PC-3 (cell line): ENCODE results near the gene CAMK2B.

Experiments
- EZH2 ChIP-seq: fragments of 300-600 bp; sonication (generic); IDR thresholded peaks from one replicate; pipeline ENCODE4 v1.6.1; 2017; ENCODE audit warnings: antibody characterized with exemption, mild to moderate bottlenecking, low read length; ENCODE audit not compliant: unreplicated experiment
- EZH2phosphoT487 ChIP-seq: fragments of 300-600 bp; sonication (generic); IDR thresholded peaks from 2 replicates; pipeline ENCODE4 v1.6.1; 2018; ENCODE audit warnings: mild to moderate bottlenecking, antibody characterized with exemption, low read length, borderline replicate concordance
- TF ChIP-seq, protein P1 (sequence below): fragments of 300-600 bp; sonication (generic); conservative IDR thresholded peaks from 2 replicates; pipeline ENCODE4 v1.5.1; 2017; ENCODE audit warnings: antibody characterized with exemption, low read depth, mild to moderate bottlenecking, low read length

DNA sequence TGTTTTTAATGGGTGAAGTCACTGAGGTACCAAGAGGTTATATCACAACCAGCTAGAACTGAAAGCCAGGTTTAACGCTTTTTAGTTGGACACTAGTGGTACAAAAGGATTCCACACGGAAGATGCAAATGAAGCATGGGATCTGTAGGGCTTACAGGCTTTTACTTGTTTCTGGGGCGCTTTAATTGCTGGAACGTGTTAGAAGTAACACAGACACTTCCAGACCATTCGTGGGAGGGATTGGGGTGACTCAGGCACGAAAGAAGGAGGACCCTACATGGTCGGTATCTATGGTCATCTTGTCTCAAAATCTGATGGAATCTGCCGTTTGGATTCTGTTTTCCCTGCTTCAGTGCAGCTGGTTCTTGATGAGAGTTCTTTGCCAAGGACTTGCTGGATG lies 123.6 kb downstream of the CAMK2B start:
- TF ChIP-seq, protein P1, sequence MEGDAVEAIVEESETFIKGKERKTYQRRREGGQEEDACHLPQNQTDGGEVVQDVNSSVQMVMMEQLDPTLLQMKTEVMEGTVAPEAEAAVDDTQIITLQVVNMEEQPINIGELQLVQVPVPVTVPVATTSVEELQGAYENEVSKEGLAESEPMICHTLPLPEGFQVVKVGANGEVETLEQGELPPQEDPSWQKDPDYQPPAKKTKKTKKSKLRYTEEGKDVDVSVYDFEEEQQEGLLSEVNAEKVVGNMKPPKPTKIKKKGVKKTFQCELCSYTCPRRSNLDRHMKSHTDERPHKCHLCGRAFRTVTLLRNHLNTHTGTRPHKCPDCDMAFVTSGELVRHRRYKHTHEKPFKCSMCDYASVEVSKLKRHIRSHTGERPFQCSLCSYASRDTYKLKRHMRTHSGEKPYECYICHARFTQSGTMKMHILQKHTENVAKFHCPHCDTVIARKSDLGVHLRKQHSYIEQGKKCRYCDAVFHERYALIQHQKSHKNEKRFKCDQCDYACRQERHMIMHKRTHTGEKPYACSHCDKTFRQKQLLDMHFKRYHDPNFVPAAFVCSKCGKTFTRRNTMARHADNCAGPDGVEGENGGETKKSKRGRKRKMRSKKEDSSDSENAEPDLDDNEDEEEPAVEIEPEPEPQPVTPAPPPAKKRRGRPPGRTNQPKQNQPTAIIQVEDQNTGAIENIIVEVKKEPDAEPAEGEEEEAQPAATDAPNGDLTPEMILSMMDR, result no peak
- TF ChIP-seq EZH2, result no peak
- TF ChIP-seq EZH2phosphoT487, result no peak
